ENCODE data around the gene ZNF580. TPM values are rescaled to one million over a fixed set of nuclear protein-coding genes. Genes with fewer than 3 reads are reported as not detected.
A peak's percentile ranks its signal among the peaks of the same experiment; 100 is the strongest.

ZNF580 gene
- total and polyA plus RNA-seq, 9 of the 15 experiments (the other 6 are each of a cell fraction or from before 2014, with no cell fraction given) = 2.3 to 47.4 (median 6.0) TPM

- no peak for TF ChIP-seq CBX3 (IDR thresholded peaks at IDR 0.05; ENCODE audit: borderline replicate concordance in 1 of 2, low read length in 2 of 2)
- no peak for TF ChIP-seq PHB (CRISPR knock-in tag; IDR thresholded peaks at IDR 0.05)
- peak in 1 of 2 experiments; percentile 75; a peak in 3 of 4 replicates for TF ChIP-seq MNT (conservative IDR thresholded peaks at IDR 0.05)
- TF ChIP-seq MAZ (CRISPR knock-in tag; conservative IDR thresholded peaks at IDR 0.05 in 1 of 2, IDR thresholded peaks at IDR 0.05 in 1 of 2) = peak in 1 of 2 experiments; percentile 93; a peak in 3 of 4 replicates
- no peak for TF ChIP-seq MXI1 (IDR thresholded peaks at IDR 0.05; ENCODE audit: low read depth, low read length)
- TF ChIP-seq GTF2F1 (IDR thresholded peaks at IDR 0.05; ENCODE audit: low read depth, low read length) = no peak
- TF ChIP-seq TBP (optimal IDR thresholded peaks at IDR 0.05; ENCODE audit: low read depth, low read length) = no peak
- TF ChIP-seq ARID3B (CRISPR knock-in tag; IDR thresholded peaks at IDR 0.05; ENCODE audit: borderline replicate concordance) = no peak
- no peak for TF ChIP-seq MCM5 (IDR thresholded peaks at IDR 0.05; ENCODE audit: low read depth)
- TF ChIP-seq ETV6 (IDR thresholded peaks at IDR 0.05; ENCODE audit: borderline replicate concordance in 1 of 2, low read depth in 2 of 2, low read length in 1 of 2) = peak; percentile 70 to 77; a peak in 1 of 4 replicates
- no peak for TF ChIP-seq ETV6 (CRISPR knock-in tag; IDR thresholded peaks at IDR 0.05; ENCODE audit: borderline replicate concordance)
- TF ChIP-seq RAD51 (IDR thresholded peaks at IDR 0.05; ENCODE audit: borderline replicate concordance, low read depth) = no peak
- peak; percentile 78; the same call in 1 of the 2 replicates for TF ChIP-seq RB1 (IDR thresholded peaks at IDR 0.05; ENCODE audit: low read depth)
- no peak for TF ChIP-seq ETS2 (tag; IDR thresholded peaks at IDR 0.05; ENCODE audit: borderline replicate concordance, poor library complexity, severe bottlenecking)
- TF ChIP-seq FOXP4 (CRISPR knock-in tag; IDR thresholded peaks at IDR 0.05; ENCODE audit: borderline replicate concordance) = no peak
- no peak for TF ChIP-seq GTF2B (IDR thresholded peaks at IDR 0.05; ENCODE audit: extremely low read depth, insufficient read length)
- peak; percentile 52; the same call in 1 of the 2 replicates for TF ChIP-seq NCOR1 (IDR thresholded peaks at IDR 0.05)
- TF ChIP-seq ZNF449 (CRISPR knock-in tag; IDR thresholded peaks at IDR 0.05) = no peak
- TF ChIP-seq MEF2A (IDR thresholded peaks at IDR 0.05; ENCODE audit: control insufficient read depth, low read depth, low read length) = no peak
- TF ChIP-seq ZEB2 (IDR thresholded peaks at IDR 0.05) = no peak
- no peak for TF ChIP-seq ILF3 (IDR thresholded peaks at IDR 0.05; ENCODE audit: borderline replicate concordance)
- TF ChIP-seq ETV5 (CRISPR knock-in tag; IDR thresholded peaks at IDR 0.05; ENCODE audit: low read depth) = no peak
Observed at GRCh38 chr19:55599468-55599841, 41.3 kb upstream of the ZNF580 start, which contains the start of gene FIZ1 (continued).
